OCI-LY7 (cell line): Measurements from ENCODE around the gene EIF3K. TPM values are rescaled to one million over a fixed set of nuclear protein-coding genes. Genes with fewer than 3 reads are reported as not detected.

Experiments
- BruUV-seq: library from RNA; stranded (reverse); fragments of 400-500 nt; replicated peaks from 2 replicates; lab custom pipeline; 2021; lab: Mats Ljungman, UMichigan
- CTCF ChIA-PET: fragments of 300-600 bp; sonication (Branson Sonifier 250); formaldehyde crosslinking; loops from one replicate; lab custom pipeline; 2022; ENCODE audit warnings: antibody characterized with exemption; ENCODE audit not compliant: unreplicated experiment; lab: Charles Lee
- POLR2A ChIA-PET: fragments of 300-600 bp; sonication (Branson Sonifier 250); formaldehyde crosslinking; loops from one replicate; lab custom pipeline; 2022; ENCODE audit warnings: antibody characterized with exemption; lab: Charles Lee
- DNase-seq: peaks from one replicate; pipeline ENCODE4 v3.0.0-alpha.2; 2015; ENCODE audit warnings: low spot score
- H2AFZ ChIP-seq: fragments of 200-600 bp; sonication (generic), shearing (Covaris generic); 2 replicates; pipeline ENCODE4 v1.6.1; 2014; ENCODE audit warnings: mild to moderate bottlenecking, antibody characterized with exemption, low read length, moderate library complexity
- H3K27ac ChIP-seq: fragments of 200-600 bp; sonication (generic); 2 replicates; pipeline ENCODE4 v1.5.1; 2014; ENCODE audit warnings: mixed run types, low read depth, mild to moderate bottlenecking, moderate library complexity, low read length, inconsistent platforms; ENCODE audit not compliant: poor library complexity, severe bottlenecking
- H3K36me3 ChIP-seq: fragments of 200-600 bp; sonication (generic); 2 replicates; pipeline ENCODE4 v1.6.1; 2014; ENCODE audit warnings: mild to moderate bottlenecking, antibody characterized with exemption, low read length, moderate library complexity, mixed read lengths; ENCODE audit not compliant: insufficient read depth
- H3K4me1 ChIP-seq: fragments of 200-600 bp; sonication (generic); 2 replicates; pipeline ENCODE4 v1.5.1; 2014; ENCODE audit warnings: mild to moderate bottlenecking, low read length; ENCODE audit not compliant: insufficient read depth, poor library complexity, severe bottlenecking
- H3K4me2 ChIP-seq: fragments of 200-600 bp; sonication (generic); 2 replicates; pipeline ENCODE4 v1.6.1; 2014; ENCODE audit warnings: mild to moderate bottlenecking, low read length
- H3K4me3 ChIP-seq: fragments of 200-600 bp; sonication (generic); 2 replicates; pipeline ENCODE4 v1.5.1; 2014; ENCODE audit warnings: mild to moderate bottlenecking, low read depth, low read length; ENCODE audit not compliant: poor library complexity, severe bottlenecking
- H3K79me2 ChIP-seq: fragments of 200-600 bp; sonication (generic); 2 replicates; pipeline ENCODE4 v1.6.1; 2016; ENCODE audit warnings: low read depth, mild to moderate bottlenecking, low read length, moderate library complexity, mixed read lengths; ENCODE audit not compliant: insufficient read depth
- H3K9me2 ChIP-seq: fragments of 200-600 bp; sonication (generic); 2 replicates; pipeline ENCODE4 v1.6.1; 2016; ENCODE audit warnings: mild to moderate bottlenecking, low read length, mixed read lengths; ENCODE audit not compliant: insufficient read depth
- H3K9me3 ChIP-seq: fragments of 200-600 bp; sonication (generic); 2 replicates; pipeline ENCODE4 v1.6.1; 2014; ENCODE audit warnings: mild to moderate bottlenecking, mixed run types, low read length, mixed read lengths
- H4K20me1 ChIP-seq: fragments of 200-600 bp; sonication (generic); 2 replicates; pipeline ENCODE4 v1.6.1; 2014; ENCODE audit warnings: mild to moderate bottlenecking, antibody characterized with exemption, low read length, moderate library complexity, mixed read lengths; ENCODE audit not compliant: insufficient read depth
- EZH2phosphoT487 ChIP-seq: fragments of 200-600 bp; sonication (generic); IDR thresholded peaks from 2 replicates; pipeline ENCODE4 v1.6.1; 2018; ENCODE audit warnings: low read depth, borderline replicate concordance, mild to moderate bottlenecking, mixed run types, antibody characterized with exemption, low read length, moderate library complexity, mixed read lengths
- intact Hi-C: fragments of 100-400 bp; cut with micrococcal nuclease; formaldehyde crosslinking; loops from one replicate; pipeline ENCODE4 v1.10.0; 2022; ENCODE audit not compliant: unreplicated experiment
- total RNA-seq, 2 experiments: library from RNA; depleted of rRNA in 1 of 2; stranded (reverse); fragments of >200 nt in 1 of 2; shearing (Covaris generic) in 1 of 2; gene quantifications; 2 replicates each; pipeline ENCODE4 v1.2.3, GENCODE V29; 2014 to 2022
- TF ChIP-seq, protein P1 (sequence below): fragments of 200-600 bp; sonication (generic); conservative IDR thresholded peaks from 2 replicates; pipeline ENCODE4 v1.5.1; 2014; ENCODE audit warnings: mild to moderate bottlenecking, antibody characterized with exemption, low read length, moderate library complexity, mixed read lengths

EIF3K gene
- total RNA-seq, 2 experiments from 2014 or later = 321 to 364 TPM

DNA sequence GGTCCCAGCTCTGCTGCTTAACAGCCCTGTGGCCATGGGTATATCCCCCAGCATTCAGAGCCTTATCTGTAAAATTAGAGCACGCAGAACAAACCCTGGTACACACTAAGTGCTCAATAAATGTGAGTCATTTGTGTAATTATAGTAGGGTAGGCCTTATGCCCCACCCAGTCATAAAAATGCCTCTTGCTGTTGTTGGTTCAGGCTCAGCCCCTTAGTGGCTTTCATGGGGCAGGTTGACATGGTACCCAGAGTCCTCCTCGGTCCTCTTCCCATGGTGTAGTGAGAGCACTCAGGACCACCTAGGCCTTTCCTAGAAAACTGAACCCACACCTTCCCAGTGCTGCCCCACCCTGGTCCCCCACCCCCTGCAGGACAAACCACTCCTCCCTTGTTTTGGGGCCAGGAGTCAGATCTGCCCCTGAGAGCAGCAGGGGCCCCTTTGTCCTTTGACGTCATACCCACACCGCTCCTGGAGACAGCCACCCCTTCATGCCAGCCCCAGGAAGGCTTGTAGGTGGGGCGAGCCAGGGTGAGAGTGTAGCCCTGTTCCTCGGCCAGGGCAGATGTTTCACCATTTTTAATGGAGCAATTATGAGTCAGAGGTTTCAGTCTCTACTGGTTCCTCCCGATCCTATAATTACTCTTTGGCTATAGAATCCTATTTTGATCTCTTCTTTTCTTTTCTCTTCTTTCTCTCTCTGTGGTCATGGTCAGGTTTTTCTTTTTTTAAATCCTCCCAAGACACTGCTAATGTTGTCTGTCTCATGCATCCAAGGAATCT, 65.3 kb downstream of the EIF3K start:
- H3K4me1 ChIP-seq = peaks cover 15% of the 10 kb centered on the region
- H3K4me2 ChIP-seq = no peak overlapping the region
- H2AFZ ChIP-seq = no peak overlapping the region
- DNase-seq = no peak
- intact Hi-C loops = no loop called here
- ChIA-PET CTCF (no interaction called here), POLR2A (no interaction called here)
- no peak overlapping the region for H3K27ac ChIP-seq
- no peak overlapping the region for H3K4me3 ChIP-seq
- TF ChIP-seq, protein P1, sequence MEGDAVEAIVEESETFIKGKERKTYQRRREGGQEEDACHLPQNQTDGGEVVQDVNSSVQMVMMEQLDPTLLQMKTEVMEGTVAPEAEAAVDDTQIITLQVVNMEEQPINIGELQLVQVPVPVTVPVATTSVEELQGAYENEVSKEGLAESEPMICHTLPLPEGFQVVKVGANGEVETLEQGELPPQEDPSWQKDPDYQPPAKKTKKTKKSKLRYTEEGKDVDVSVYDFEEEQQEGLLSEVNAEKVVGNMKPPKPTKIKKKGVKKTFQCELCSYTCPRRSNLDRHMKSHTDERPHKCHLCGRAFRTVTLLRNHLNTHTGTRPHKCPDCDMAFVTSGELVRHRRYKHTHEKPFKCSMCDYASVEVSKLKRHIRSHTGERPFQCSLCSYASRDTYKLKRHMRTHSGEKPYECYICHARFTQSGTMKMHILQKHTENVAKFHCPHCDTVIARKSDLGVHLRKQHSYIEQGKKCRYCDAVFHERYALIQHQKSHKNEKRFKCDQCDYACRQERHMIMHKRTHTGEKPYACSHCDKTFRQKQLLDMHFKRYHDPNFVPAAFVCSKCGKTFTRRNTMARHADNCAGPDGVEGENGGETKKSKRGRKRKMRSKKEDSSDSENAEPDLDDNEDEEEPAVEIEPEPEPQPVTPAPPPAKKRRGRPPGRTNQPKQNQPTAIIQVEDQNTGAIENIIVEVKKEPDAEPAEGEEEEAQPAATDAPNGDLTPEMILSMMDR = no peak
- TF ChIP-seq EZH2phosphoT487 = no peak
- H3K36me3 ChIP-seq = peaks cover 9% of the 10 kb centered on the region
- H3K79me2 ChIP-seq = peaks cover 30% of the 10 kb centered on the region; the same call in 1 of the 2 replicates
- BruUV-seq = no TSS peak
- H4K20me1 ChIP-seq = 0 out of 2 replicates have a peak, but pooled peaks cover 5% of the 10 kb centered on the region
- H3K9me2 ChIP-seq = no peaks in the 10 kb centered on the region
- no peaks in the 10 kb centered on the region for H3K9me3 ChIP-seq

DNA sequence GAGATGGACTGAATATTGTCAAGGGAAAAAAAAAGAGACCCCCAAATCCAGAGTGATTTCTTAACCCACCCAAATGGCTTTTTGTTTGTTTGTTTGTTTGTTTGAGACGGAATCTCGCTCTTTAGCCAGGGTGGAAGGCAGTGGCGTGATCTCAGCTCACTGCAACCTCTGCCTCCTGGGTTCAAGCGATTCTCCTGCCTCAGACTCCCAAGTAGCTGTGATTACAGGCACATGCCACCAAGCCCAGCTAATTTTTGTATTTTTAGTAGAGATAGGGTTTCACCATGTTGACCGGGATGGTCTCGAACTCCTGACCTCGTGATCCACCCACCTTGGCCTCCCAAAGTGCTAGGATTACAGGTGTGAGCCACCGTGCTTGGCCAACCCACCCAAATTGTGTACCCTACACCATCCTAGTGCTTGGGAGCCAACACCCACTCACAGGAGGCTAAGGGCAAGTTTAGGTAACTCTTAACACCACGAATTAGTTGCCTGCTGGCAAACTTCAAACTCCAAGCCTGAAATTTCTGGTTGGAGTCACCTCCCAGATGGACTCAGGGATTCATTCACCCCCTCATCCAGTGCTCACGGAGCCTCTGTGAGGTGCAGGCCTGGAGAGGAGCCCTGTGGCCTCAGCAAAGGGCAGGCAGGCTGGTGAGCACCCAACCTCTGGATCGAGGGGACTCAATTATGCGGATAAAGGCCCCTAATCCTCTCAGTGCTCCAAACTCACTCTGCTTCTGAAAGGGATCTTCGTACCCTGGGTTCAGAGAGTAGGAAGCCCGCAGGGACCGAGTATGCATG, 66.1 kb downstream of the EIF3K start:
- 0 out of 2 replicates have a peak, but pooled peaks cover 5% of the 10 kb centered on the region for H4K20me1 ChIP-seq
- no peak overlapping the region for H3K4me2 ChIP-seq
- no peak for DNase-seq
- no peak overlapping the region for H2AFZ ChIP-seq
- no peak overlapping the region for H3K27ac ChIP-seq
- ChIA-PET CTCF (no interaction called here), POLR2A (no interaction called here)
- intact Hi-C loops = no loop called here
- peaks cover 15% of the 10 kb centered on the region for H3K4me1 ChIP-seq
- H3K4me3 ChIP-seq = no peak overlapping the region
- H3K9me3 ChIP-seq = no peaks in the 10 kb centered on the region
- H3K36me3 ChIP-seq = peaks cover 9% of the 10 kb centered on the region
- BruUV-seq = no TSS peak
- H3K79me2 ChIP-seq = peaks cover 30% of the 10 kb centered on the region; the same call in 1 of the 2 replicates
- TF ChIP-seq, protein P1 = no peak
- TF ChIP-seq EZH2phosphoT487 = no peak
- no peaks in the 10 kb centered on the region for H3K9me2 ChIP-seq
